Kidney epithelial cell (primary cell): Measurements from ENCODE around the gene COL19A1. TPM values are rescaled to one million over a fixed set of nuclear protein-coding genes. Genes with fewer than 3 reads are reported as not detected.

Experiments
- DNase-seq: peaks from one replicate; pipeline ENCODE4 v3.0.0-alpha.2; 2010; ENCODE audit warnings: low read depth
- H3K27me3 ChIP-seq: 2 replicates; pipeline ENCODE4 v1.6.0; 2011; ENCODE audit warnings: low read length; ENCODE audit not compliant: control insufficient read depth, insufficient read depth
- H3K36me3 ChIP-seq: 2 replicates; pipeline ENCODE4 v1.5.1; 2011; ENCODE audit warnings: low read length; ENCODE audit not compliant: control insufficient read depth, insufficient read depth
- H3K4me3 ChIP-seq: 2 replicates; pipeline ENCODE4 v1.5.1; 2011; ENCODE audit warnings: low read depth, mild to moderate bottlenecking, control low read depth, low read length
- total RNA-seq: library from RNA; depleted of rRNA; stranded (reverse); fragments of >200 nt; gene quantifications from 2 replicates; pipeline ENCODE4 v1.2.3, GENCODE V29; 2015
- TF ChIP-seq, protein P1 (sequence below): IDR thresholded peaks from 2 replicates; pipeline ENCODE4 v1.5.1; 2011; ENCODE audit warnings: mild to moderate bottlenecking, moderate library complexity, low read length, control low read depth, inconsistent platforms; ENCODE audit not compliant: insufficient read depth, poor library complexity, severe bottlenecking

The COL19A1 gene
- total RNA-seq, 1 donor from 2014 or later, result not detected

DNA sequence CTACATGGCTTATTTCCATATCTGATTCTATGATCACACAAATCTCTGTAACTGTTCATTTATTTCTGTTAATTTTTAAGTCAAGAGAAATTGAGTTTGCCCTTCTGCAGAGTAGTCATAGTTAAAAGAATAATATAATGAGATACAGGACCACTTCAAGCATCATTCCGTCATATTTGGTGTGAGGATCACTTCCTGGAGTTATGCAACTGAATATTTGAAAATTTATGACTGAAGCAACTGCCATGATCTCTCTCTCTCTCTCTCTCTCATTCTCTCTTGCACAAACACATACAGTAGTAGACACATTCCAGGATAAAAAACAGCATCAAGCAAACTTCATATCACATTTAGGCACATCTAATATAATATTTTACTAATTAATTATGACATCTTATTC is 320.1 kb downstream of the COL19A1 start:
- no peaks in the 10 kb centered on the region for H3K36me3 ChIP-seq
- DNase-seq, result no peak
- no peak overlapping the region for H3K4me3 ChIP-seq
- TF ChIP-seq, protein P1, sequence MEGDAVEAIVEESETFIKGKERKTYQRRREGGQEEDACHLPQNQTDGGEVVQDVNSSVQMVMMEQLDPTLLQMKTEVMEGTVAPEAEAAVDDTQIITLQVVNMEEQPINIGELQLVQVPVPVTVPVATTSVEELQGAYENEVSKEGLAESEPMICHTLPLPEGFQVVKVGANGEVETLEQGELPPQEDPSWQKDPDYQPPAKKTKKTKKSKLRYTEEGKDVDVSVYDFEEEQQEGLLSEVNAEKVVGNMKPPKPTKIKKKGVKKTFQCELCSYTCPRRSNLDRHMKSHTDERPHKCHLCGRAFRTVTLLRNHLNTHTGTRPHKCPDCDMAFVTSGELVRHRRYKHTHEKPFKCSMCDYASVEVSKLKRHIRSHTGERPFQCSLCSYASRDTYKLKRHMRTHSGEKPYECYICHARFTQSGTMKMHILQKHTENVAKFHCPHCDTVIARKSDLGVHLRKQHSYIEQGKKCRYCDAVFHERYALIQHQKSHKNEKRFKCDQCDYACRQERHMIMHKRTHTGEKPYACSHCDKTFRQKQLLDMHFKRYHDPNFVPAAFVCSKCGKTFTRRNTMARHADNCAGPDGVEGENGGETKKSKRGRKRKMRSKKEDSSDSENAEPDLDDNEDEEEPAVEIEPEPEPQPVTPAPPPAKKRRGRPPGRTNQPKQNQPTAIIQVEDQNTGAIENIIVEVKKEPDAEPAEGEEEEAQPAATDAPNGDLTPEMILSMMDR, result no peak
- H3K27me3 ChIP-seq, result no peaks in the 10 kb centered on the region

- H3K27me3 ChIP-seq, result no peaks in the 10 kb centered on the region
- no peak overlapping the region for H3K4me3 ChIP-seq
- TF ChIP-seq, protein P1, result no peak
- no peak for DNase-seq
- no peaks in the 10 kb centered on the region for H3K36me3 ChIP-seq
These were observed 321.8 kb downstream of the COL19A1 start for GRCh38 chr6:70188202-70188601.

DNA sequence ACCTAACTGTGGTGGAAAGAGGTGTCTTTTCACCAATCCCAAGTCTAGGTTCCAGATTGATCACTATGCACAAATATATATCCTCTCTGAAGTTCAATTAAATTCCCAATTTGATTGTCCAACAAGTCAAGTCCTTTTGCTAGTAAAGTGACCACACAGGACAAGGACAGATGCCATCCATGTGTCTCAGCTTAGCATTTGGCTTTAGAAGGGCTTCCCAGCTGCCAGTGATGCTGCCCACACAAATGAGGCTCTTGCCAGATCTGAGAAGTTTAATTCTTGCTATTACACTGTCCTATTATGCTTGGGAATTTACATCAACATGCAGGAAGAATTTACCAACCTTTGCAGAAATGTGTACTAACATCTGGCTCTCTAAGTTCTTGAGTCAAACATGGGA is 328.1 kb downstream of the COL19A1 start:
- TF ChIP-seq, protein P1, result no peak
- no peak for DNase-seq
- no peaks in the 10 kb centered on the region for H3K27me3 ChIP-seq

DNA sequence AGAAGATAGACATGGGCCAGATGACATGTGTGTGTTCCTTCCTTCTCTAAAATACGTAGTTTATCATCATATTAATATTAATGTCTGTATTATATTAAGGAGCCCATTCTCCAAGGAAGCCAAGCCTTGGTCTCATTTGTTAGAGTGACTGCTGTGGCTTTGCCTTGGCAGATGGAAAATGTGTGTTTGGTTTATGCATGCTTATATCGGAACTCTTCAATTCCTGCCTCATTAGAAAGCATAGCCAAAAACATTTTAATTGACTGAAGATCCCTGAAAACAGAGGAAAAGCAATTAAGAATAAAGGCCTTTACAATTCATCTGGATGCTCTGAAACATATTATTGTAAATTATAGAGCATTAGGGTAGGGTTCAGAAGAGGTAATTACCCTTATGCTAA is 330.2 kb downstream of the COL19A1 start:
- TF ChIP-seq, protein P1, result no peak

More for the DNA sequence above, 328.1 kb downstream of the COL19A1 start:
- Histone ChIP-seq H3K4me3 (no peak overlapping the region), H3K36me3 (no peaks in the 10 kb centered on the region)

DNA sequence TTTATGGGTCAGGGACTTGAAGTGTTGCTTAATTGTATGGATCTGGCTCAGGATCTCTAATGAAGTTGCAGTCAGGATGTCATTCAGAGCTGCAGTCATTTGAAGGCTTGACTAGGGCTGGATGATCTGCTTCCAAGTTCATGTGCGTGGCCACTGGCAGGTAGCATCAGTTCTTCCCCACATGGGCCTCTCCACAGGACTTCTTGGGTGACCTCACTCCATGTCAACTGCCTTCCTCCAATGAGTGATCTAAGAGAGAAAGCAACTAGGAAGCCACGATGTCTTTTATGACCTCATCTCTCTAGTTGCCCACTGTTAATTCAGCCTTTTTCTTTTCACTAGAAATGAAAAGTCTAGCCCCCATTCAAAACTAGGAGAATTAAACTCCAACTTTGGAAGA is 332.4 kb downstream of the COL19A1 start:
- no peaks in the 10 kb centered on the region for H3K36me3 ChIP-seq
- DNase-seq, result no peak
- H3K4me3 ChIP-seq, result no peak overlapping the region
- H3K27me3 ChIP-seq, result no peaks in the 10 kb centered on the region
- TF ChIP-seq, protein P1, result no peak

More for the DNA sequence above, 330.2 kb downstream of the COL19A1 start:
- no peak overlapping the region for H3K4me3 ChIP-seq
- no peaks in the 10 kb centered on the region for H3K27me3 ChIP-seq
- no peak for DNase-seq
- H3K36me3 ChIP-seq, result no peaks in the 10 kb centered on the region

GRCh38 chr6:70208235-70208790 is 342.0 kb downstream of the COL19A1 start:
- no peak for DNase-seq
- TF ChIP-seq, protein P1, result no peak
- no peaks in the 10 kb centered on the region for H3K36me3 ChIP-seq
- no peak overlapping the region for H3K4me3 ChIP-seq
- peaks cover 2% of the 10 kb centered on the region for H3K27me3 ChIP-seq
